Epithelial cell of esophagus (primary cell): ENCODE results near the gene LRTM1.

ENCODE experiments used
- DNase-seq: peaks from one replicate; pipeline ENCODE4 v3.0.0; 2010; ENCODE audit warnings: low read depth
- H3K4me3 ChIP-seq: 2 replicates; pipeline ENCODE4 v1.5.1; 2011; ENCODE audit warnings: mild to moderate bottlenecking, low read length, control low read depth
- CTCF ChIP-seq: IDR thresholded peaks from 2 replicates; pipeline ENCODE4 v1.5.1; 2011; ENCODE audit warnings: low read depth, mild to moderate bottlenecking, low read length, control low read depth, inconsistent platforms; ENCODE audit not compliant: insufficient read depth; ENCODE audit errors: missing control alignments

LRTM1 gene

GRCh38 chr3:54899273-54899672 is 28.6 kb downstream of the LRTM1 start:
- no peak for DNase-seq
- H3K4me3 ChIP-seq: no peak overlapping the region
- TF ChIP-seq CTCF: no peak

- no peak for DNase-seq
- no peak overlapping the region for H3K4me3 ChIP-seq
- TF ChIP-seq CTCF: no peak
Measured at GRCh38 chr3:54897028-54897711, 30.7 kb downstream of the LRTM1 start.

GRCh38 chr3:54895613-54896012 is 32.2 kb downstream of the LRTM1 start:
- TF ChIP-seq CTCF: no peak
- no peak for DNase-seq

GRCh38 chr3:54892168-54892567 is 35.7 kb downstream of the LRTM1 start:
- no peak for TF ChIP-seq CTCF
- H3K4me3 ChIP-seq: no peak overlapping the region
- no peak for DNase-seq

More at GRCh38 chr3:54895613-54896012, 32.2 kb downstream of the LRTM1 start:
- H3K4me3 ChIP-seq: no peak overlapping the region

- peak; percentile 57 for TF ChIP-seq CTCF
- DNase-seq: peak; percentile 96
- H3K4me3 ChIP-seq: no peak overlapping the region
Measured at GRCh38 chr3:54891540-54891897, 36.3 kb downstream of the LRTM1 start.

GRCh38 chr3:54889731-54890130 is 38.1 kb downstream of the LRTM1 start:
- DNase-seq: no peak
- no peak for TF ChIP-seq CTCF
- H3K4me3 ChIP-seq: no peak overlapping the region

GRCh38 chr3:54888873-54889272 is 39.0 kb downstream of the LRTM1 start:
- H3K4me3 ChIP-seq: no peak overlapping the region
- DNase-seq: no peak
- no peak for TF ChIP-seq CTCF
